CD4-positive, alpha-beta T cell treated with Interleukin-10 for 1 hour (primary cell): ENCODE measurements around the gene LCE1C.

ENCODE experiments used
- DNase-seq: peaks from one replicate; pipeline ENCODE4 v3.0.0-alpha.2; 2020

Gene LCE1C

DNA sequence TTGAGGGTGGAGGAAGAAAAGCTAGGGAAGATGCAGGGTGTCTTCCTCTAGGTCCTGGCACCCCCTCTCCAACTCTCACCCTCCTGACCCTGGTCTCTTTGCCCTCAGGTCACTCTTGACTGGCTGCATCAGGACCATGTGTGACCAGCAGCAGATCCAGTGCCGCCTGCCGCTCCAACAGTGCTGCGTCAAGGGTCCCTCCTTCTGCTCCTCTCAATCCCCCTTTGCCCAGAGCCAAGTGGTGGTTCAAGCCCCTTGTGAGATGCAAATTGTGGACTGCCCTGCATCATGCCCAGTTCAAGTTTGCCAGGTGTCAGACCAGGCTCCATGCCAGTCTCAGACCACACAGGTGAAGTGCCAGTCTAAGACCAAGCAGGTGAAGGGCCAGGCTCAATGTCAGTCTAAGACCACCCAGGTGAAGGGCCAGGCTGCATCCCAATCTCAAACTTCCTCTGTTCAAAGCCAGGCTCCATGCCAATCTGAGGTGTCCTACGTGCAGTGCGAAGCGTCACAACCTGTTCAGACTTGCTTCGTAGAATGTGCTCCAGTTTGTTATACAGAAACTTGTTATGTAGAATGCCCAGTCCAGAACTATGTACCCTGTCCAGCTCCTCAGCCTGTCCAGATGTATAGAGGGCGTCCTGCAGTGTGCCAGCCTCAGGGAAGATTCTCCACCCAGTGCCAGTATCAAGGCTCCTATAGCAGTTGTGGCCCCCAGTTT is 46.8 kb downstream of the LCE1C start:
- DNase-seq: no peak

DNA sequence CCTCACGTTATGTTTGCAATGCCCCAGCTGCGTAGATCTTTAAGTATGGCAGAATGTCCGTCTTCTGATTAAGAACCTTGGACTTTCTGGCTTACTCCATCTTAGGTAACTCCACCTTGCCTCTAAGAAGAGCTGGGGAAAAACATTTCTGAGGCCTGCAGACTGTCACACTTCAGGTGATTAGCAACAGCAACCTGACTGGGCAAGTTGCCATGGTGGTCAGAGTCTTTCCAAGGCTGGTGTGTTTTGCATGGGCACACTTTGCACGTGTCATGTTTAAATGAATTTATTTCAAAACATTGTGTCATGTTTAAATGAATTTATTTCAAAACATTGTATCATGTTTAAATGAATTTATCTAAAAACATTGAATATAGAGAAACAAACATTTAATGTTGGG is 47.8 kb downstream of the LCE1C start:
- DNase-seq: no peak

DNA sequence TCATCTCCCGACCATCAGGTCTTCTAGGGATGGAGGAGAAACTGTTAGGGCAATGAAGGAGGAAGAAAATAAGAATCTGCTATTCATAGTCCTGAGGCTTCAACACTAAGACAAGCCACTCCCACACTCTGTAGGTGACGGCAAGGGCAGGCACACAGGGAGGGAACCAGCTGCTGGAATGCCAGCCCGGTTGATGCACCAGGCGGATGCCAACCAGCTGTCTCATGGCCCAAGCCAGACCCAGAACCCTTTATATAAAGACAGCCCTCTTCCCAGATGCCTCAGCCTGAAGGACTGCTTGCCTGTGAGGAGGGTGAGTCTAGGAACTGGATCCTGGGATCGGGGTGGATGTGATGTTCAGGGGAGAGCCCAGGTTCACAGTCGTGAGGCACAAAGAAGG is 48.7 kb downstream of the LCE1C start, which contains the start of gene KPRP:
KPRP (plus strand) TSS at position 279 of the 400 bp plus-strand sequence. CDS start 1,564 bp downstream, outside the sequence.
- DNase-seq: no peak

DNA sequence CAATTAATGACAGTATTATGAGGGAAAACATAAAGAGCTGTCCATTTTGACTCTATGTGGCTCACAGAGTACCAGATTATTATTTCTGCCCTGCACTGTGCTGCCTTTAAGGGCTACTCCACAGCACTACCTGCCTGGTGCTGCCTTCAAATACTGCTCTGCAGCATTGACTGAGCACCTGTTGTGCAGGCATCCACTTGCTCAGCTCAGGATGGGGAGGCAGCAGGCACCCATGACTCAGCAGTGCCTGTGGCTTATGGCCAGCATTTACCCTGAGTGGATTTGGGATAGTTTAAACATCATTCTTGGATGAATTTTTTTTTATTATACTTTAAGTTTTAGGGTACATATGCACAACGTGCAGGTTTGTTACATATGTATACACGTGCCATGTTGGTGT is 49.6 kb downstream of the LCE1C start:
- DNase-seq: no peak
